Measurements from ENCODE around the gene MRPL16. TPM values are rescaled to one million over a fixed set of nuclear protein-coding genes. Genes with fewer than 3 reads are reported as not detected.

MRPL16 gene
- total RNA-seq, 1 donor: 80.2 TPM

DNA sequence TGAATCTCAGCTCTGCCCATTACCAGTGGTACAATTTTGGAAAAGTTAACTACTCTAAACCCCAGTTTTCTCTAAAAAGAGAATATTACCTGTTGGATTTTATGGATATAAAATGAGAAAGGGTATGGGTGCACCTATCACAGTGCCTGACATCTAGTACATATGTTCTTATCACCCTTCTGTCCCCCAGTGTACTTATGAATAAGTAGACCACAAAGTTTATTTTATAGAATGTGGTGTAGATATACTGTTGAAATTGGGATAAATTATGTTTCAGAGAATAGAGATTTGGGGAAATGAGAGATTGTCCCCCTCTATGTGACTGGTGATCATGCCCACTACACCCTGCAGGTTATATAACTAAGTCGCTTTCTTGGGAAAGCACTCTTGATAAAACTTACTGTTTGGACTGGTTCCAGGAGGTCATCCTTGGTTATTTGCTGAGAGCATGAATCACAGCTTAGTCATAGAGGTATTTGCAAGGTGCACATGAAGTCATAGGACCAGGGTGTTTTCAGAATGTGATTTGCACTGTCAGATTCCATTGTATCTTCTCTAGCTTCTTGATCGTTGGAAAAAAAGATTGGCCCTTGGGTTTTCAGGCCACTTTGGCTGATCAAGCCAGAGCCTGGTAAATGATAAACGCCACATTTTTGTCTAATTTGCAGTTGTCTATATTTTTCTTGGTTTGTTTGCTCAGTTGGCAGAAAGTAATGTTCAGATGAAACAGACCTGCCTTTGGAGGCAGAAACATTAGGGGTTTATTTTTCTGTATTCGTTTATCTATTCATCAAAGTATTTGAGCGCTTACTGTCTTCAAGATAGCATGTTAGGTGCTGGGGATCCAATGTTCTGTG, 34.1 kb downstream of the MRPL16 start:
- DNase-seq (ENCODE audit: low read depth in 2 of 3, low spot score in 2 of 3): no peak

DNA sequence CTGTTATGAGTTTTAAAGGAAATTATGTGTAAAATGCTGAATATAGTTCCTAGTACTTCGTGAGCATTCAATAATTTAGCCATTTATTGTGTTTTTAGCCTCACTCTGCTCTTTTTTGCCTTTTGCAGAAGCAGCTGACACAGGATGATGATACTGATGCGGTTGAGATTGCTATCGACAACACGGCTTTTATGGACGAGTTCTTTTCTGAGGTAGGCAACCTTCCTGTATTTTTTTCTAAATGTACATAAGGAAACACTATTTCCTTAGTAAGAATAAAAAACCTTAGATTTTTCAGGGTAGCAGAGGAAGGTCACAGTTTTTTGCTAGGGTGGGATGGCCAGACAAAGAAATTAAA, 37.5 kb downstream of the MRPL16 start:
- peak in 1 of 3 donors; percentile 42 for DNase-seq (ENCODE audit: low read depth in 2 of 3, low spot score in 2 of 3)

DNA sequence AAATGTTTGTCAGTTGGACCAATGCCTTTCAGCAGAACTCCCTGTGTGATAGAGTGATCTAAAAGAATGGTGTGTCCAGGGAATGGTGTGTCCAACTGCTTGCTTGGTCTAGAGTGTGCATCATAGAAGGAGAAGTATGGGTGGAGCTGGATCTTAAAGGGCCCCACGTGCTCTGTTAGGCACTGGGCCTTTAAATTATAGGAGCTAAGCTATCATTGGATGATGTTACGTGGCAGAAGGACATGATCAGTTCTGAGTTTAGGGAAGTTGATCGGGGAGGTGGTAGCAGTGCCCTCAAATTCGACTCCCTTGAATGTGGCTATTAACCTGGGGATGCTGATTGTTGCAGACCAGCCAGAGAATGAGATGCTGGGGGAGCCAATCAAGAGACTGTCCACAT, 39.0 kb downstream of the MRPL16 start:
- DNase-seq (ENCODE audit: low read depth in 2 of 3, low spot score in 2 of 3): no peak

DNA sequence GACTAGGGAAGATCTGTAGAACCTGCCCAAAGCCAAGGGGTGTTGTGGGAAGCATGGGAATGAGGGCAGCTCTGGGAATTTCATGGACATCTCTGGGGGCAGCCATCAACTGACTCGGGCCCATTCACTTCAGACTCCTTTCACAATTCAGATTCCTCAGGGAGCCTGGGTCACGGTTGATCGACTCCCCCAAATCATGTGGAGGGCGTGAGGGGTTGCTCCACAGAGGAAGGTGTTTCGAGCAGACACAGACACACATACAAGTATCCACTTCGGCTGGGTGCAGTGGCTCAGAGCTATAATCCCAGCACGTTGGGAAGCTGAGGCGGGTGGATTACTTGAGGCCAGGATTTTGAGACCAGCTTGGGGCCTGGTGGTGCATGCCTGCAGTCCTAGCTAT, 39.7 kb downstream of the MRPL16 start:
- DNase-seq (ENCODE audit: low read depth in 2 of 3, low spot score in 2 of 3): no peak

DNA sequence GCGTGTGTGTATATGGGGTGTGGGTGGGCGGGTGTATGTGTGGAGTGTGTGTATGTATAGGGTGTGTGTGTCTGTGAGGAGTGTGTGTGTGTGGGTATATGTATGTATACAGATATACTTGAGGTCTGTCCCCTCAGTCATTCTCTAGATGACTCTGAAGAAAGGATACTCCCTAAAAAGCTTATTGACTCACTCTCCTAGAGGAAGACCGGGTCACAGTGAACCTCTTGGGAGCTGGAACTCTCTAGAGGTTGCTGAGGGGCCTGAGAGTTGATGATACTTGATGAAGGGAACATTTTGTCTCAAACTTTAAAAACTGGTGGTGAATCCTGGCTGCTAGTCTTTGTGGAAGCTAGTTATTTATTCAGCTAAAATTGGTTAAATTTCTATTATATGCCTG, 40.3 kb downstream of the MRPL16 start:
- DNase-seq (ENCODE audit: low read depth in 2 of 3, low spot score in 2 of 3): no peak

DNA sequence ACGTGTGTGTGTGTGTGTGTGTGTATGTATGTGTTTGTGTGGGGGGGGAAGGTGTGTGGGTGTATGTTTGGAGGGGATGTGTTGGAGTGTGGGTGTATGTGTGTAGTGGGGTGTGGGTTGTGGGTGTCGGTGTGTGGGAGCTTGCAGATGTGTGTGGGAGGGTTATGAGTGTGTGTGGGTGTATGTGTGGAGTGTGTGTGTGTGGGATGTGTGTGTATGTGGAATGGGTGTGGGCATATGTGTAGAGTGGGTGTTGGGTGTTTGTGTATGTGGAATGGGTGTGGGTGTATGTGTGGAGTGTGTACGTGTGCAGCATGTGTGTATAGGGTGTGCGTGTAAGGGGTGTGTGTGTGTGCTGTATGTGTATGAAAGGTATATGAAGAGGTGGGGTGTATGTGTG, 40.8 kb downstream of the MRPL16 start:
- DNase-seq (ENCODE audit: low read depth in 2 of 3, low spot score in 2 of 3): no peak

DNA sequence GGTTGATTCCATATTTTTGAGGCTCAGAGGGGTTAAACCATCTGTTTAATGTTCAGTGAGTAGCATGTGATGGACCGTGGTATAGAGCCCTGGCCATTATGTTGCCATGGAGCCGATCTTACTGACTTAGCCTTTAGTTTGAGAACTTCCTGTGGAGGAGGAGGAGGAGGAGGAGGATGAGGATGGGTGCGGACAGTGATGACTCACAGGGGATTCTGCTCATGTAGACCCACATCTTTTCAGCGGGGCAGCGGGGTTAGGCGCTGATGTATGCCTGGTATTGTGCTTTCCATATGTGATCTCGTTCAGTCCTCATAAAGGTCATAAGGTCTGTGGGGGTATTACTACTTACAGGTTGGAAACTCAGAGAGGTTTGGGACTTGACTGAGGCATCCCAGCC, 41.5 kb downstream of the MRPL16 start:
- DNase-seq (ENCODE audit: low read depth in 2 of 3, low spot score in 2 of 3): no peak

DNA sequence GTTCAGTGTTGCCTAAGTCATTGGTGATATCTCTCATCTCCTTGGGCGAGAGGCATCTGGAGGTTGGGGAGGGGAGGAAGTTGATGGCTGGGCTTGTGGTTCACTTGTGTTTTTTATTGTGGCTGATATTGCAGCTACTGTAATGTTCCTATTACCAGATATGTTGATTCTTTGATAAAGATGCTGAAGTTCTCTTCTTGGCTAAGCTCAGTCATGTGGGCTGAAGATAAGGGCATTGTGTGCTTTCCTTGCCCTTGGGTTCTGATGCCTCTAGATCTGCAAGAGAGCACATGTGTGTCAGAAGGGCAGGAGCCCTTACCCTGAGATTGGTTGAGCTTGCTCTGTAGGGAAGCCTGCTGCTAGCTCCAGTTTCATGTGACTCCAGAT, 43.4 kb downstream of the MRPL16 start:
- DNase-seq (ENCODE audit: low read depth in 2 of 3, low spot score in 2 of 3): peak in 2 of 3 donors; percentile 48 to 76

DNA sequence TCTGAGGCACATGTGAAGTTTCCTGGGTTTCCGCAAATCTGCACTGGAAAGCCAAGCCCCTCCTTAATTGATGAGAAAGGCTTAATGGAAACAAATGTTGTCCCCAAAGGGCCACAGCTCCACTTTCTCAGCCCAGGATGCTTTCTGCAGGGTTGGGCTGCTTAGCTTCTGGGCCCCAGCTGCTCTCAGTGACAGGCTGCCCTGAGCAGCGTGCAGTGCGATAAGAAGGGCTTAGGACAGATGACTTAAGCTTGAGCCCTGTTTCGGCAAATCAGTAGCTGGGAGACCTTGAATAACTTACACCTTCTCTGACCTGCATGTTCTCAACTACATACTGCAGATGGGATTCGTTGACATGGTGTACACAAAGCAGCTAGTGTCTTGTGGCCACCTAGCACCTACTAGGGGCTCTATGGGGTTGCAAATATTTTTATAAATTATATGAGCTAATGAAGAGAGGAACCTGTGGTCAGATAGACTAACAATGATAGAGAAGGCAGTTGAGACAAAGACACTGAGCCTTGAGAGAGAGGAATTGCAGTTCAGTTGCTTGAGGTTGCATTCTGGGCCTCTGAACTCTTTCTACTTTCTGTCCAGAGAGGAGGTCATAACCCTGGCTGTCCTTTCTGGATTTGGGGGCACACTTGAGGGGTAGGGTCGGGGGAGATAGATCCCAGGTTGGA, 43.9 kb downstream of the MRPL16 start:
- DNase-seq (ENCODE audit: low read depth in 2 of 3, low spot score in 2 of 3): no peak

DNA sequence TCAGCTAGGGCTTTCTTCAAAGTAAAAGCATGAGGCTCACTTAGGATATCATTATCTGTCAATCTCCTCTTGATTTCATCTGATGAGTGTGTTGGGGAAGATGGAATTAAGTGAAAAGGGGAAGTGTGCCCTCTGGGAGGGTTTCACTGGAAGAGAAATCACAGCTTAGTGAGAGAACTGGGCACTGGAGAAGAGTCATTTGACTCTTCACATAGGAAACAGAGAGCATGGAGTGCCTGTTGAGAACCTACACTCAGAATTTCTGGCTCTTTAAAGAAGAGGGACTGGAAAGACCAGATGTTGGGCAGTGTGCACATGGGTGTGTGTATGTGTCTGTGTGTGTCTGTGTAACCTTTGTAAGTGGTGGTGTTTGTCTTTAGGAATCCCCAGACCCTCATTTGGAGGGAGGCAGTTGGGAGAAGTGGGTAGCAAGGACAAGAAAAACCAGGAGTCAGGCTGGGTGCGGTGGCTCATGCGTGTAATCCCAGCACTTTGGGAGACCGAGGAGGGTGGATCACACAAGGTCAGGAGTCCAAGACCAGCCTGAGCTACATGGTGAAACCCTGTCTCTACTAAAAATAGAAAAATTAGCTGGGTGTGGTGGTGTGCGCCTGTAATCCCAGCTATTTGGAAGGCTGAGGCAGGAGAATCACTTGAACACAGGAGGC, 45.4 kb downstream of the MRPL16 start:
- DNase-seq (ENCODE audit: low read depth in 2 of 3, low spot score in 2 of 3): no peak

DNA sequence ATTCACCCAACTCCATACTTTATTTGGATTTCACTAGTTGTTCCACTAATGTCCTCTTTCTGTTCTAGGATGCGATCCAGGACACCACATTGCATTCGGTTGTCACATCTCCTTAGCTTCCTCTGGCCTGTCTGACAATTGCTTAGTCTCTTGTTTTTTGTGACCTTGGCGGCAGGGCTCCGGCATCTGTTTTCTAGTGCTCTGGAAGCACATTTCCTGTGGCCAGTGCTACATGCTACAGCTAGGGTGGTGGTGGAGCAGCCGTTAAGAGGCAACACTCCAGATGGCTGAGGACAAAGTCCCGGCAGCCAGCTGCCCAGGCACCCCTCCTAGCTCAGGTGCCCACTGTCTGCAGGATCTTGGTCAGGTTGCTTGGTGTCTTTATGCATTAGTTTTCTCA, 48.6 kb downstream of the MRPL16 start:
- DNase-seq (ENCODE audit: low read depth in 2 of 3, low spot score in 2 of 3): no peak

DNA sequence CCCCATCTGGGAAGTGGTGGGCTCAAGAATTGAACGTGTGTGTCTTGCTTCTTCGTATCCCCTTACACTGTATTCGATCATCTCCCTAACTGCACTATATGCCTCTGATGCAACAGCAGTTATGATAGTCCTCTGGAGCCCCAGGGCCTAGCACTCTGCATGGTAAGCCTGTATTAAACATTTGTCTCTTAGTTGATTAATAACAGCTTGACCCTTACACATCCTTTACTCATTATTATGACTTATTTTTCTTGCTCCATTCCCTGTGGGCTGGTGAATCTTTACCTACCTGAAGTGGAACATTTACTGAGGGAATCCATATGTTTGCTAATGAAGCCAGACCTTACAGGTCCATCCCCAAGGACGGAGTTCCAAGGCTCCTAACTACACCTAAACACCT, 49.8 kb downstream of the MRPL16 start:
- DNase-seq (ENCODE audit: low read depth in 2 of 3, low spot score in 2 of 3): no peak

DNA sequence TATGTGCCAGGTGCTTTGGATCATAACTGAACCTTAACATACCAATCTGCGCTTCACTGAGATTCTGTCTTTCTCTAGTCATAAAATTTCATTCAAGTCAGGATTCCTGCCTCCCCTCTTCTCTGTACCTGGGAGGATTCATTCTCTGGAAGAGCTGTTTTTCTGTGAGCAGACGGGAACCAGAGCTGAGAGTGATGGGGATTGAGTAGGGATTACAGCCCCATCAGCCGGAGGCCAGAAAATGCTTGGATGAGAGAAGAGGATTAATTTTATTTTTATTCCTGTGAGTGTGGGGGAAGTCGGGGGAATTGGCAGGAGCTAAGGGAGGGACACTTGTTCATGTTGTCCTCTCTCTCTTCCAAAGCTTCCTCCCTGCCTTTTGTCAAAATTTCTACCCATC, 50.7 kb downstream of the MRPL16 start:
- no peak for DNase-seq (ENCODE audit: low read depth in 2 of 3, low spot score in 2 of 3)

DNA sequence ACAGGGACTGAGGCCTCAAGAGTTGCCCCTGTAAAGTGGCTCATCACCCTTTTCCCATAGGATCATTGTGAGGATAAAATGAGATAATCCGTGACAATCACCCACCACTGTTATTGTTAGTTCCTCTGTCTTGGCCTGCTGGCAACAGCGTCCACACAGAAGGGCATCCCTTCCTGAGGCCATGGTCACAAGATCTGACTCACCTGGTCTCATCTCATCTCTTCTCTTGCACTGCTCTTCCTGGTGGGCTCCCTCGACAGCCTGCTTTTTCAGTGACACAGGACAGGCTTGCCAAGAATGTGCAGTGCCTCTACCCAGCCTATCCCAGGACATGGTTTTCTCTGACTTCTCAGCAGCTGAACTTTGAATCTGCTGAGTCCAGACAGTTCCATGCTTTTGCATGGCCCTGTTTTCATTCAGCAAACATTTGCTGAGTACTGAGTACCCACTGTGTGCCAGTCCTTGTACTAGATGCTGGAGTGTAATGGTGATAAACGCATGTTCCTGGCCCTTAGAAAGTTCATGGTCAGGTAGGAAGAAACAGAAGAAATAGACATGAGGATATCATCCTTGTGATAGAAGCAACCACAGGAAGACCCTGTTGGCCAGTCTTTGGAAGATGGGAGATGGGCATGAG, 52.1 kb downstream of the MRPL16 start:
- DNase-seq (ENCODE audit: low read depth in 2 of 3, low spot score in 2 of 3): no peak

DNA sequence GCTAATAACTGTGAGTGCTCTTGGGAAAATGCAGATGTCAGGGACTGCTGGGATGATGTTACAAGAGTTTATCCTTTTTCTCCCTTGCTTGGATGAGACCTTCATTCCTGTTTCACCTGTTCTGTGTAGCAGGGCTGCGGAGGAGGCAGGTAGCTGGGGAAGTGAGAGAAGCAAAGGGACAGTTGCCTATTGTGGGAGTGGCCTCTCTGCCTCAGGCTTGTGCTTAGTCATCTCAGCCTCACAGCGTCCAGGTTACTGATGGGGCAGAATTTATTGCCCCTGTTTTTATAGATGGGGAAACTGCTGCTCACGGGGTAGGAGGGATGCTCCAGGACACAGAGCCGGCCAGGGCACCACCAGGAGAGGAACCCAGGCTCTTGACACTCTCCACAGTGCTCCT, 53.7 kb downstream of the MRPL16 start:
- DNase-seq (ENCODE audit: low read depth in 2 of 3, low spot score in 2 of 3): peak in 1 of 3 donors; percentile 39

DNA sequence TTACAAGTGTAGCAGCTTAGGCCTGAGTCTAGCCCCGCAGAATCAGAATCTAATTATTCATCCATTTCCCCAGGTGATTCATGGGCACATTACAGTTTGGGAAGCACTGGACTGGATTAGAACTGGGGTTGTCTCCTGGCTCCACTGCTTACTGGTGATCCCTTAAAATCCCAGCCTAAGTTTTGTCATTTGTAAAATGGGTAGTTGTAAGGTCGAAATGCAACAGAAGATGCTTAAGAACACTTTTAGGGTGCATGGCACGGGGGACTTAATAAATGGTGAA, 54.1 kb downstream of the MRPL16 start:
- no peak for DNase-seq (ENCODE audit: low read depth in 2 of 3, low spot score in 2 of 3)

Other genes starting within 250 kb of the MRPL16 start
- gene OSBP, start 195.0 kb downstream of the MRPL16 start, total RNA-seq: 23.7 TPM
- gene PATL1, start 141.7 kb downstream of the MRPL16 start, total RNA-seq: 8.3 TPM
- gene OR10V1, start 96.9 kb downstream of the MRPL16 start, total RNA-seq: not detected
- 23.2 TPM for gene STX3, start 55.4 kb downstream of the MRPL16 start, total RNA-seq
- gene CBLIF, start 34.7 kb upstream of the MRPL16 start, total RNA-seq: not detected
- gene TCN1, start 55.7 kb upstream of the MRPL16 start, total RNA-seq: under 0.01 TPM
- not detected for gene OOSP3, start 68.0 kb upstream of the MRPL16 start, total RNA-seq
- gene OOSP1, start 127.7 kb upstream of the MRPL16 start, total RNA-seq: not detected
- not detected for gene OOSP4A, start 153.3 kb upstream of the MRPL16 start, total RNA-seq
- gene OOSP4B, start 206.4 kb upstream of the MRPL16 start, total RNA-seq: not detected
- not detected for gene OOSP2, start 229.6 kb upstream of the MRPL16 start, total RNA-seq
- 16.7 TPM for gene MS4A3, start 245.9 kb upstream of the MRPL16 start, total RNA-seq

All from hematopoietic multipotent progenitor cell (in vitro differentiated cells).